SK-N-SH treated with all-trans-retinoic acid at 6 μM for 48 hours (cell line): Measurements from ENCODE around the gene IL31.

Experiments used
- ESRRG ChIP-seq: fragments of 250-450 bp; sonication (Bioruptor Pico); IDR thresholded peaks from 2 replicates; pipeline ENCODE4 v1.6.1; 2021; ENCODE audit warnings: mild to moderate bottlenecking
- PATZ1 ChIP-seq: fragments of 250-450 bp; sonication (Bioruptor Pico); IDR thresholded peaks from 2 replicates; pipeline ENCODE4 v1.8.0; 2020; ENCODE audit warnings: mild to moderate bottlenecking, moderate library complexity, borderline replicate concordance
- PPARA ChIP-seq: fragments of 250-450 bp; sonication (Bioruptor Pico); IDR thresholded peaks from 2 replicates; pipeline ENCODE4 v1.5.0; 2020; ENCODE audit warnings: mild to moderate bottlenecking, borderline replicate concordance
- TOX ChIP-seq: fragments of 250-450 bp; sonication (Bioruptor Pico); IDR thresholded peaks from 2 replicates; pipeline ENCODE4 v1.8.0; 2021; ENCODE audit warnings: mild to moderate bottlenecking, moderate library complexity, borderline replicate concordance
- ZFP3 ChIP-seq: fragments of 250-450 bp; sonication (Bioruptor Pico); IDR thresholded peaks from 2 replicates; pipeline ENCODE4 v1.5.0; 2020; ENCODE audit warnings: mild to moderate bottlenecking, moderate library complexity
- ZFP30 ChIP-seq: fragments of 450-650 bp; formaldehyde crosslinking; IDR thresholded peaks from 2 replicates; pipeline ENCODE4 v1.5.0; 2022; ENCODE audit warnings: mild to moderate bottlenecking, moderate library complexity
- ZNF565 ChIP-seq: fragments of 450-650 bp; formaldehyde crosslinking; conservative IDR thresholded peaks from 2 replicates; pipeline ENCODE4 v1.5.0; 2020; ENCODE audit warnings: low read depth, mild to moderate bottlenecking, moderate library complexity
- ZNF70 ChIP-seq: fragments of 450-650 bp; formaldehyde crosslinking; IDR thresholded peaks from 2 replicates; pipeline ENCODE4 v1.5.0; 2020; ENCODE audit warnings: mild to moderate bottlenecking, moderate library complexity

DNA sequence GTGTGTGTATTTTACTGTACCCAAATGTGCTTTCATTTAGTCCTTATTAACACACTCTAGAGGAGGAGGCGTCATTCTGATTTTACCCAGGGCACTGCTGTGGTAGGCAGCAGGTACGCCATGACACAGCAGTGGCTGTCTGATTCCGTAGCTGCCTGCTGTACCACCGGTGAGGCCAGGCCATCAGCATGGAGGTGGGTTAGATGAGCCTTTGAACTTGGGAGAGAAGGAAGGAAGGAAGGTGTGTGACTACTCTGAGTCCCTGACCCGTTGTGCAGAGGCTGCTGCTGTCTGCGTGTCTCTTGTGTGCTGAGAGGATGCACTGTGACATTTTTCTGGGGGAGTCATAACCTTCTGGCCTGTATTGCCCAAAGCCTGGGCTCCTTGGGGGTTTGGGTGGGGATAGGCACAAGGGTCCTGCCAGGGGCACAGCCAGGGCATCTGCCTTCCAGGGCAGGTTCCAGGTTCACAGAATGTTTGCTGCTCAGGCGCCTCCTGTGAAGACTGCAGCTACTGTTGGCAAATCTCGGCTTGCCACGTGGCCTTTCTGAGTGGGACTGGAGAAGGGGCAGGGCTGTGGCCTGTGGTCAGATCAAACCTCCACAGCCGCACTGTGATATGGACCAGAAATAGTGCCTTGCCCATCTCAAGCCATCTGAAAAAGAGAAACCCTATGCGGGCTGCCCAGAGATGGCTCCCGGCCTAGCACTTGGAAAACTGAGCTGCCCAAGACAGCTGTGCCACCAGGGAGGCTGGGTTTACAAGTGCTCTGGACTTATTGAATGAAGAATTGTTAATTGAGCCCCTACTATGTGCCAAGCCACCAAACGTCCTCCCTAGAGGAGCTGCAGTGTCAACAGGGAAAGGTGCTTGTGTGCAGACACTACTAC is 48.3 kb downstream of the IL31 start:
- no peak for TF ChIP-seq TOX
- no peak for TF ChIP-seq ZFP3 (CRISPR knock-in tag)
- no peak for TF ChIP-seq ZNF70 (CRISPR knock-in tag)
- no peak for TF ChIP-seq PATZ1
- TF ChIP-seq PPARA (CRISPR knock-in tag): no peak
- TF ChIP-seq ESRRG (CRISPR knock-in tag): no peak
- no peak for TF ChIP-seq ZFP30 (CRISPR knock-in tag)
- TF ChIP-seq ZNF565 (CRISPR knock-in tag): no peak
